Tongue (tissue), 2 donors: ENCODE measurements around the gene GGPS1. TPM values are rescaled to one million over a fixed set of nuclear protein-coding genes. Genes with fewer than 3 reads are reported as not detected.
"Not testable (repeated sequence)": the region's sequence is repeated elsewhere in the genome, so short reads cannot be mapped to it uniquely, and the experiment has no call there.

Source experiments
- DNase-seq: peaks from one replicate; pipeline ENCODE4 v3.0.0-alpha.2; 2015
- total RNA-seq: library from RNA; depleted of rRNA; stranded (reverse); fragments of >200 nt; gene quantifications from one replicate; pipeline ENCODE4 v1.2.3, GENCODE V29; 2014

Gene GGPS1
- total RNA-seq: 24.2 TPM

DNA sequence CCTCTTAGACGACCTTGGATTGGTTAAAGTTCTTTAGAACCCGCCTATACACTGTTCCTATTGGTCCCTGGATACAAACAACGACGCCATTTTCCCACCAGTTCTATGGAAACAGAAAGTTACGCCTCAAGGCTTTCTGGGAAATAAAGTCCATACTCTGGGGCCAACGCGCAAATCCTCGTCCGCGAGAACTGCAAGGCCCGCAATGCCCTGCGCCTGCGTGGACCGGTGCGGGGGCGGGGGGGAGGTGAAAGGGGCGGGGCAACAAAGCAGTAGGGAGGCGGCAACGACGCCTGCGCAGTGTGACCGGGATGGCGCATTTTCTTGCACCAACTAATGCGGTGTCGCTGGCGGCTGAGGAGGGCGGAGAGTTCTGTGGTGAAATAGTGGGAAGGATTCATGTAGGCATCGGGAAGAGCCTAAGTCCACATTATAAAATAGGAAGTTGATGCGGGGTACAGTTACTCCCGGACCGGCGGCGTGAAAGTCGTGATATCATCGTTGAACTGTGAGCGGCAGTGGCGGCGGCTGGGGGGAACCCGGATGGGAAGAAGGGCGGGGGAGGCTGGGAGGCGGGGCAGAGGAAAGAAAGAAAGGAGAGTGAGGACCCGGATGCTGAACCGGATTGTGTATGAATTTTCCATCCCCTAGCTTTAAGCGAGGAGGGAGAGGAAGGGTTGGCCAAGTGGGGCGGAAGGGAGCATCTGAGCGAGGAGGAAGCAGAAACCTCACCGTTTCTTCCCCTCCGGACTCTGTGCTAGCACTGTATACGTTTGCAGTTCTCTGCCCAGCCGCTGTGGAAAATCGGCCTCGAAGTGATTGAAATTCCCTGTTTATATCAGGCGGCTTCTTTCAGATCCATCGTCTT lies at the start of gene GGPS1:
Gene GGPS1, plus strand, starts transcription at position 300 of the 868 bp plus-strand sequence. CDS start 6,695 bp downstream, outside the sequence.
- DNase-seq: peak; percentile 100

- DNase-seq: no peak
Measured at GRCh38 chr1:235278915-235279292, 49.5 kb upstream of the GGPS1 start.

- no peak for DNase-seq
Measured at GRCh38 chr1:235279694-235280093, 48.7 kb upstream of the GGPS1 start.

GRCh38 chr1:235280467-235280866 lies 47.9 kb upstream of the GGPS1 start:
- DNase-seq: no peak

GRCh38 chr1:235283636-235284035 lies 44.7 kb upstream of the GGPS1 start:
- DNase-seq: not testable (repeated sequence)

DNA sequence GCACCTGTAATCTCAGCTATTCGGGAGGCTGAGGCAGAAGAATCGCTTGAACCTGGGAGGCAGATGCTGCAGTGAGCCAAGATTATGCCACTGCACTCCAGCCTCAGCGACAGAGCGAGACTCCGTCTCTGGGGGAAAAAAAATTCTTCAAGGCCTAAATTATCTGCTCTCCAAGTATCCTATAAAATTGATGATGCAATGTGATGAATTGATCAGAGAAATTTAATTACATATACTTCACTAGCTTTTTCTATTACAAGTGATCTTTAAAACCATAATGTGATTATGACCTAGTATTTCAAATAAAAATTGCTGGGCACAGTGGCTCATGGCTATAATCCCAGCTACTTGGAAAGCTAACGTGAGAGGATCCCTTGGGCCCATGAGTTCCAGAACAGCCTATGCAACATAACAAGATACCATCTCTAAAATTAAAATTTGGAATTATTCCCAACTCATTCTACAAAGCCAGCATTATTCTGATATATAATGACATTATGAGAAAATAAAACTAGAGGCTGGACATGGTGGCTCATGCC lies 44.1 kb upstream of the GGPS1 start:
- no peak for DNase-seq

DNA sequence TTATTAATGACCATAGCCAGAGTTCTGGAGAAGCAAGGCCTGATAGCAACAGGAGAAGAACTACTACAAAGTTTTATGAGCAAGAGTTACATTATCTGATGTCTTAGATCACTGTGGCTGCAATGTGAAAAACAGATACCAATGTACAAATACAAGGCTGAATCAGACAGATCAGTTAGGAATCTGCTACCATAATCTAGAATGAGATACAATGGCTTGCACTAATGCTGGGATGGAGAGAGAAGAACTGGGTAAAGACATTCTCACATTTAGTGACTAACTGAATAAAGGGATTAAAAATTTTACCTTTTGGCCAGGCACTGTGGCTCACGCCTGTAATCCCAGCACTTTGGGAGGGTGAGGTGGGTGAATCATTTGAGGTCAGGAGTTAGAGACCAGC lies 41.7 kb upstream of the GGPS1 start:
- DNase-seq: no peak

- no peak for DNase-seq
Measured at GRCh38 chr1:235287208-235287882, 41.0 kb upstream of the GGPS1 start.

GRCh38 chr1:235289859-235290739 lies 38.3 kb upstream of the GGPS1 start:
- no peak for DNase-seq

DNA sequence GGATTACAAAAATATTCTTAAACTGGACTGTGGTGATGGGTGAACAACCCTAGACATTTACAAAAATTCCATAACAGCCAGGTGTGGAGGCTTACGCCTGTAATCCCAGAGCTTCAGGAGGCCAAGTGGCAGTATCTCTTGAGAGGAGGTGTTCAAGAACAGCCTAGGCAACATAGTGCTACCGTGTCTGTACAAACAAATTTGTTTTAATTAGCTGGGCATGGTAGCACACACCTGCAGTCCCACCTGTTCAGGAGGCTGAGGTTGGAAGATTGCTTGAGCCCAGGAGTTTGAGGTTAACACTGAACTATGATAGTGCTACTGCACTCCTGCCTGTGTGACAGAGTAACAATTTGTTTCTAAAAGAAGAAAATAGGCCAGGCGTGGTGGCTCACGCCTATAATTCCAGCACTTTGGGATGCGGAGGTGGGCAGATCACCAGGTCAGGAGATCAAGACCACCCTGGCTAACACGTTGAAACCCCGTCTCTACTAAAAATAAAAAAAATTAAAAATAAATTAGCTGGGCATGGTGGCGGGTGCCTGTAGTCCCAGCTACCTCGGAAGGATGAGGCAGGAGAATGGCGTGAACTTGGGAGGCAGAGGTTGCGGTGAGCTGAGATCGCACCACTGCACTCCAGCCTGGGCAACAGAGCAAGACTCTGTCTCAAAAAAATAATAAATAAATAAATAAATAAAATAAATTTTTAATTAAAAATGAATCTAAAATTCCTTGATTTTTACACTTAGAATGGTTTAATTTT lies 37.4 kb upstream of the GGPS1 start:
- DNase-seq: no peak

GRCh38 chr1:235291599-235292091 lies 36.7 kb upstream of the GGPS1 start:
- DNase-seq: no peak

- no peak for DNase-seq
Measured at GRCh38 chr1:235292790-235293189, 35.6 kb upstream of the GGPS1 start.

DNA sequence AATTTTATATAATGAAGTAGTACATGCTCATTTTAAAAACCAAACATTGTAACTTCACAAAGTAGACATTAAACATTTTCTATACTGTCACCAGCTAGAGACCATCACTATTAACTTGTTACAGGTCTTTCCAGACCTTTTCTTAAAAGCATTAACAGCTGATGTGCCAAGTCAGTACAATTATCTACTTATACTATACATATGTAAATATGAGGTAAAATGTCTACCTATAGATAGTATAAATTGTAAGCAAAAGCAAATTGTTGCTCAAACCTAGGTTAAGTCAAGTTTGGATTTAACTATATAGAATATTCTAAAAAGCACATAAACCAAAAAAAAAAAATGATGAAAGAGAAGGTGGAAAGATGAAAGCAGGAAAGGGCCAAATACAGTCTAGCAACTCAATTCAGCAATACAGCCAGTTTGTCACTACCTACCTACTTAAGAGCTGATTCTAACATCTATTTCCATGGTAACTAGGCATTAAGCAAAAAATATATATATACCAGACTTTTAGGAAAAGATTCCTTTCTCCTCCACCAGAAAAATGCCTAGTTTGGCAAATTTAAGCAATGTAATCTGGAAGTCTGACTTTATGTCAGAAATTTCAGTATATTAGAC lies 34.9 kb upstream of the GGPS1 start:
- no peak for DNase-seq

- no peak for DNase-seq
Measured at GRCh38 chr1:235295902-235296350, 32.4 kb upstream of the GGPS1 start.

DNA sequence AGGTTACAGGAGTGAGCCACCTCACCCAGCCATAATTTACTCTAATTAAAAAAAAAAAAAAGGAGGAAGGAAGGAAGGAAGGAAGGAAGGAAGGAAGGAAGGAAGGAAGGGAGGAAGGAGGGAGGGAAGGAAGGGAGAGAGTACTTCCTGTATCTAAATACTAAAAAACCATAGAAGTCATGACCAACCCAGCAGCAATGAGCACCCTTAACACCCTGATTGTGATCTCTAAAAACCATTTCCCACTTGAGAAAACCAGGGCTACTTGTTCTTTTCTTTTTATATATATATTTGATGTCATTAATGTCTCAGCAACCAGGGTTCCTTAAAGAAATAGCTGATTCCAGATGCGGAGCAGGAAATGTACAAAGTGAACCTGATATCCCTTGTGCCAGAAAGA lies 31.6 kb upstream of the GGPS1 start:
- DNase-seq: no peak

DNA sequence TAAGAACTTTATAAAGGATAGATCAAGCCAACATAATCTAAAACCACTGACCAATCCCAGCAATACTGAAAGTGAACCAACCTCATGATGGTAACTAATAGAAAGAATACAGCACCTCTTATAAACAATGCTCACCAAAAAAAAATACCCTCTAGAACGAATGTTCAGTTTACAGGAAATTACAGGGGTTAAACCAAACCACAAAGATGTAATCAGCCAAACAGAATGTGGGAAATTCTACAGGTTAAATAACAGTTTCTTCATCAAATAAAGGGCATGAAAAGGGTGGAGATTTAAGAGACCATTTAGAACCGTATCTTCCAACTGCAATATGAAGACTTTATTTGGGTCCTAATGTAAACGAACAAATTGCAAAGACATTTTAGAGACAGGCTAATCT lies 30.8 kb upstream of the GGPS1 start:
- DNase-seq: no peak

DNA sequence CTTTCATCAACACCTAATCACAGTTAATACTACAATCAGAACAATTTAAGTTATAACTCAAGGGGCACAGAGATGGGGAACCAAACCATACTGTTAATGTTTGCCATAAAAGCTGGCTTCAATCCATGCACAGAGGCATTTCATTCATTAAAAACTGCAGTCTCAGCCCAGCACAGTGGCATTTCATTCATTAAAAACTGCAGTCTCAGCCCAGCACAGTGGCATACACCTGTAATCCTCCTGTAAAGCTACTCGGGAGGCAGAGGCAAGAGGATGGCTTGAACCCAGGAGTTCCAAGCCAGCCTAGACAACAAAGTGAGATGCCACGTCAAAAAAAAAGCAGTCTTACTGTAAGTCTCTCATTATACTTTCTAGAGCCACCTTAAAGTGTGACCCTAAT lies 29.6 kb upstream of the GGPS1 start:
- DNase-seq: no peak

- no peak for DNase-seq
Measured at GRCh38 chr1:235299169-235299858, 29.1 kb upstream of the GGPS1 start.

GRCh38 chr1:235302143-235302542 lies 26.2 kb upstream of the GGPS1 start:
- DNase-seq: no peak
